Endothelial cell of umbilical vein (primary cell): ENCODE results near the gene MACROD2. TPM values are rescaled to one million over a fixed set of nuclear protein-coding genes. Genes with fewer than 3 reads are reported as not detected.

Experiments
- BruUV-seq: library from RNA; stranded (reverse); fragments of 400-500 nt; replicated peaks from 2 replicates; lab custom pipeline; 2021; lab: Mats Ljungman, UMichigan
- CTCF ChIA-PET: fragments of 300-600, 350-600 bp; sonication (Branson Sonifier 250); formaldehyde crosslinking; loops from one replicate; lab custom pipeline; 2021; ENCODE audit warnings: antibody characterized with exemption, inconsistent platforms; lab: Charles Lee
- POLR2A ChIA-PET: fragments of 300-600, 350-600 bp; sonication (Branson Sonifier 250); formaldehyde crosslinking; loops from one replicate; lab custom pipeline; 2021; ENCODE audit warnings: antibody characterized with exemption, inconsistent platforms; lab: Charles Lee
- DNase-seq: peaks from one replicate; pipeline ENCODE4 v3.0.0-alpha.2; 2011; ENCODE audit warnings: low read depth, low spot score
- FAIRE-seq: peaks from 2 replicates; lab custom pipeline; 2011; peaks lifted over from hg19 to GRCh38; lab: Jason Lieb, UNC
- H2AFZ ChIP-seq: 2 replicates; pipeline ENCODE4 v1.6.0; 2012; ENCODE audit warnings: low read depth, low read length, control low read depth, inconsistent platforms
- H3K27ac ChIP-seq: 2 replicates; pipeline ENCODE4 v1.5.1; 2011; ENCODE audit warnings: low read depth, mild to moderate bottlenecking, control low read depth, low read length, moderate library complexity; ENCODE audit not compliant: insufficient read depth
- H3K27me3 ChIP-seq, 2 experiments: 2 replicates each; pipeline versions ENCODE4 v1.6.0 to v1.6.1; 2011; ENCODE audit warnings: low read length in 2 of 2, mixed read lengths in 1 of 2; ENCODE audit not compliant: control insufficient read depth in 2 of 2, insufficient read depth in 2 of 2
- H3K36me3 ChIP-seq, 2 experiments: 2 replicates in 1 of 2; 3 replicates in 1 of 2; pipeline ENCODE4 v1.5.1; 2011; ENCODE audit warnings: low read length in 2 of 2, mild to moderate bottlenecking in 1 of 2, moderate library complexity in 1 of 2; ENCODE audit not compliant: control insufficient read depth in 2 of 2, insufficient read depth in 2 of 2; ENCODE audit errors: extremely low read depth in 1 of 2
- H3K4me1 ChIP-seq: 3 replicates; pipeline ENCODE4 v1.5.1; 2011; ENCODE audit warnings: mild to moderate bottlenecking, low read length; ENCODE audit not compliant: control insufficient read depth, insufficient read depth; ENCODE audit errors: extremely low read depth
- H3K4me2 ChIP-seq: 2 replicates; pipeline ENCODE4 v1.6.1; 2011; ENCODE audit warnings: low read length, control low read depth, mixed read lengths; ENCODE audit not compliant: insufficient read depth
- H3K4me3 ChIP-seq, 3 experiments: fragments of 200-600 bp in 1 of 3; sonication (generic), shearing (Covaris generic) in 1 of 3; replicated peaks in 1 of 3; 2 replicates each; pipeline ENCODE4 v1.5.1; 2011 to 2016; ENCODE audit warnings: control low read depth in 3 of 3, low read length in 3 of 3, mild to moderate bottlenecking in 2 of 3, inconsistent platforms in 1 of 3, low read depth in 1 of 3, moderate library complexity in 1 of 3; ENCODE audit not compliant: insufficient read depth in 1 of 3
- H3K79me2 ChIP-seq: 2 replicates; pipeline ENCODE4 v1.6.0; 2012; ENCODE audit warnings: low read length, inconsistent platforms; ENCODE audit not compliant: control insufficient read depth, insufficient read depth
- H3K9ac ChIP-seq: replicated peaks from 2 replicates; pipeline ENCODE3; 2011; ENCODE audit warnings: low read length, control low read depth; ENCODE audit not compliant: insufficient read depth; ENCODE audit errors: extremely low read depth
- H3K9me1 ChIP-seq: replicated peaks from 3 replicates; pipeline ENCODE4 v1.6.0; 2011; ENCODE audit warnings: mild to moderate bottlenecking, low read length; ENCODE audit not compliant: control insufficient read depth, insufficient read depth; ENCODE audit errors: extremely low read depth
- H3K9me3 ChIP-seq: replicated peaks from 2 replicates; pipeline ENCODE4 v1.5.1; 2012; ENCODE audit warnings: low read length, inconsistent platforms; ENCODE audit not compliant: control insufficient read depth, insufficient read depth
- H4K20me1 ChIP-seq: replicated peaks from 2 replicates; pipeline ENCODE3; 2011; ENCODE audit warnings: mild to moderate bottlenecking, low read length; ENCODE audit not compliant: control insufficient read depth, insufficient read depth; ENCODE audit errors: extremely low read depth
- CTCF ChIP-seq, 2 donors: IDR thresholded peaks; 1 replicate in 1 of 2; 2 replicates in 1 of 2; pipeline ENCODE4 v1.5.1; 2011; ENCODE audit warnings: low read length in 2 of 2, mild to moderate bottlenecking in 2 of 2, moderate library complexity in 2 of 2, control low read depth in 1 of 2, inconsistent platforms in 1 of 2, low read depth in 1 of 2; ENCODE audit not compliant: insufficient read depth in 1 of 2; ENCODE audit errors: extremely low read depth in 1 of 2
- EZH2 ChIP-seq: IDR thresholded peaks from 2 replicates; pipeline ENCODE4 v1.6.1; 2012; ENCODE audit warnings: borderline replicate concordance, low read depth, mild to moderate bottlenecking, moderate library complexity, low read length, inconsistent platforms; ENCODE audit not compliant: severe bottlenecking
- FOS ChIP-seq: IDR thresholded peaks from 2 replicates; pipeline ENCODE4 v1.6.1; 2011; ENCODE audit warnings: mild to moderate bottlenecking, low read length, moderate library complexity, borderline replicate concordance; ENCODE audit not compliant: insufficient read depth
- GATA2 ChIP-seq: IDR thresholded peaks from 2 replicates; pipeline ENCODE4 v1.7.0; 2011; ENCODE audit warnings: low read depth, mild to moderate bottlenecking, moderate library complexity, mixed read lengths, low read length; ENCODE audit not compliant: insufficient read length, insufficient read depth
- JUN ChIP-seq: IDR thresholded peaks from 2 replicates; pipeline ENCODE4 v1.6.1; 2011; ENCODE audit warnings: borderline replicate concordance, low read depth; ENCODE audit not compliant: insufficient read length, insufficient read depth
- MAX ChIP-seq: IDR thresholded peaks from 2 replicates; pipeline ENCODE4 v1.6.1; 2011; ENCODE audit not compliant: insufficient read depth, insufficient read length
- MYC ChIP-seq: IDR thresholded peaks from one replicate; pipeline ENCODE4 v1.6.1; 2011; ENCODE audit warnings: mild to moderate bottlenecking, low read depth, low read length
- POLR2A ChIP-seq: IDR thresholded peaks from 2 replicates; pipeline ENCODE4 v1.6.1; 2012; ENCODE audit warnings: low read depth, mild to moderate bottlenecking, control low read depth, low read length
- POLR2AphosphoS5 ChIP-seq: IDR thresholded peaks from 2 replicates; pipeline ENCODE4 v1.6.1; 2012; ENCODE audit warnings: low read depth, mild to moderate bottlenecking, control low read depth, low read length, moderate library complexity; ENCODE audit not compliant: insufficient read depth
- dilution Hi-C: fragments of 300-500 bp; cut with MboI; formaldehyde crosslinking; loops from one replicate; pipeline ENCODE4 v1.15.0; 2019; ENCODE audit warnings: low sequenced_read_pairs; ENCODE audit not compliant: extremely low pct_ligation_motif_present
- intact Hi-C: fragments of 100-400 bp; cut with micrococcal nuclease; formaldehyde crosslinking; loops from one replicate; pipeline ENCODE4 v1.10.0; 2022
- polyA plus RNA-seq, 4 experiments: library from polyadenylated mRNA; depleted of rRNA in 3 of 4; stranded (reverse) in 3 of 4; unstranded in 1 of 4; fragments of >200 nt; gene quantifications; 2 replicates each; pipeline versions ENCODE4 v1.2.1 to v1.2.3, GENCODE V29; 2011 to 2012; ENCODE audit warnings: missing spikeins in 1 of 4
- total RNA-seq: library from RNA; stranded (reverse); gene quantifications from 2 replicates; pipeline ENCODE4 v1.2.3, GENCODE V29; 2021

MACROD2 gene
- total and polyA plus RNA-seq, 2 donors (not counting 3 experiments of a cell fraction or from before 2014, with no cell fraction given), result 0.11 to 0.73 TPM

GRCh38 chr20:14758356-14758755 is 763.0 kb downstream of the MACROD2 start:
- H2AFZ ChIP-seq, result no peak overlapping the region
- no peaks in the 10 kb centered on the region for H3K79me2 ChIP-seq
- ChIA-PET CTCF (no interaction called here), POLR2A (no interaction called here)
- no peaks in the 10 kb centered on the region for H3K9me3 ChIP-seq
- intact Hi-C loops, result no loop called here
- no peaks in the 10 kb centered on the region for H3K27me3 ChIP-seq
- H3K4me3 ChIP-seq, result no peak overlapping the region
- no TSS peak for BruUV-seq
- H3K4me1 ChIP-seq, result no peaks in the 10 kb centered on the region
- TF ChIP-seq CTCF (IDR thresholded peaks at IDR 0.05; ENCODE audit: extremely low read depth in 1 of 2, insufficient read depth in 1 of 2, low read depth in 1 of 2, low read length in 2 of 2) (no peak), POLR2A (no peak), GATA2 (no peak), MAX (no peak), POLR2AphosphoS5 (no peak), MYC (no peak), EZH2 (no peak), FOS (no peak), JUN (no peak)
- no peaks in the 10 kb centered on the region for H4K20me1 ChIP-seq
- no peak for DNase-seq
- H3K27ac ChIP-seq, result no peak overlapping the region
- no peak for FAIRE-seq
- dilution Hi-C loops, result no loop called here
- no peak overlapping the region for H3K9ac ChIP-seq
- no peaks in the 10 kb centered on the region for H3K36me3 ChIP-seq
- no peak overlapping the region for H3K4me2 ChIP-seq
- no peaks in the 10 kb centered on the region for H3K9me1 ChIP-seq
